Activated CD8-positive, alpha-beta T cell treated with anti-CD3 and anti-CD28 coated beads for 36 hours (primary cell): Measurements from ENCODE around the gene KIF6. TPM values are rescaled to one million over a fixed set of nuclear protein-coding genes. Genes with fewer than 3 reads are reported as not detected.

Experiments used
- ATAC-seq: fragments of 200-7000 bp; cut with Tn5 transposase; one replicate; pipeline ENCODE4 v1.10.0; 2021; ENCODE audit warnings: mild to moderate bottlenecking, moderate library complexity
- CTCF ChIA-PET: fragments of 350-600 bp; sonication (Branson Sonifier 250); formaldehyde crosslinking; loops from one replicate; lab custom pipeline; 2021; ENCODE audit warnings: antibody characterized with exemption; lab: Charles Lee
- POLR2A ChIA-PET: fragments of 350-600 bp; sonication (Branson Sonifier 250); formaldehyde crosslinking; loops from one replicate; lab custom pipeline; 2021; ENCODE audit warnings: antibody characterized with exemption; lab: Charles Lee
- DNase-seq: peaks from one replicate; pipeline ENCODE4 v3.0.0-alpha.2; 2020
- H3K27ac Mint-ChIP-seq: one replicate; pipeline ENCODE4 v1.8.0; 2021; ENCODE audit warnings: mild to moderate bottlenecking, mixed read lengths
- H3K27me3 Mint-ChIP-seq: one replicate; pipeline ENCODE4 v1.8.0; 2021; ENCODE audit warnings: mixed read lengths
- H3K36me3 Mint-ChIP-seq: one replicate; pipeline ENCODE4 v1.8.0; 2021; ENCODE audit warnings: low read depth, mixed read lengths
- H3K4me1 Mint-ChIP-seq: one replicate; pipeline ENCODE4 v1.8.0; 2021; ENCODE audit warnings: low read depth, mixed read lengths
- H3K4me3 Mint-ChIP-seq: one replicate; pipeline ENCODE4 v1.8.0; 2021; ENCODE audit warnings: mild to moderate bottlenecking, moderate library complexity, mixed read lengths
- H3K9me3 Mint-ChIP-seq: one replicate; pipeline ENCODE4 v1.8.0; 2021; ENCODE audit warnings: mixed read lengths
- CTCF ChIP-seq: fragments of 200-600 bp; IDR thresholded peaks from one replicate; pipeline ENCODE4 v1.8.0; 2022; ENCODE audit warnings: antibody characterized with exemption, mild to moderate bottlenecking
- intact Hi-C: fragments of 100-400 bp; cut with micrococcal nuclease; formaldehyde crosslinking; loops from one replicate; pipeline ENCODE4 v1.10.0; 2022
- total RNA-seq, 2 experiments: library from RNA; stranded (reverse); gene quantifications; one replicate each; pipeline ENCODE4 v1.2.3, GENCODE V29; 2021

Gene KIF6
- total RNA-seq, 2 experiments from 2014 or later = 0.13 to 0.14 TPM

DNA sequence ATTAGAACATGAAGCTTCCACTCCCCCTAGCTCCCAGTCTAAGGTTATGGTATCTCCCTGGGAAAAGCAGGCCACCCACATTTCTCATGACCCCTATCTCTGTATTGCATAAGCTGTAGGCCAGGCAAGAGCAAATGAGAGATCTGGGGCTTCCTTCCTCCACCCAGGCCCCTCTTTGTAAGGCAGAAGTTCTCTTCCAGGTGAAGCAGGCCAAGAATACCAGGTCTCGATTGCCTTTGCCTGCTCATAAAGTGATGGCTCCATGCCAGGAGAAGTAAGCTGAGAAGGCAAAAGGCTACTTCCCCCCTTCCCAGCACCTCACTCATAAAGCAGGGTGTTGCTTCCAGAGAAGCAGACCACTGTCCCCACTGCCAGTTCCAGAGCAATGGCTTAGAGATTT, 258.6 kb downstream of the KIF6 start:
- H3K4me1 Mint-ChIP-seq = peaks cover 2% of the 10 kb centered on the region
- no peak for TF ChIP-seq CTCF
- H3K27me3 Mint-ChIP-seq = peaks cover 4% of the 10 kb centered on the region
- H3K36me3 Mint-ChIP-seq = no peaks in the 10 kb centered on the region
- ATAC-seq (no peak), DNase-seq (no peak)
- H3K27ac Mint-ChIP-seq = no peak overlapping the region
- no peak overlapping the region for H3K4me3 Mint-ChIP-seq
- peaks cover 2% of the 10 kb centered on the region for H3K9me3 Mint-ChIP-seq
- ChIA-PET POLR2A (no interaction called here), CTCF (no interaction called here)
- intact Hi-C loops = no loop called here

DNA sequence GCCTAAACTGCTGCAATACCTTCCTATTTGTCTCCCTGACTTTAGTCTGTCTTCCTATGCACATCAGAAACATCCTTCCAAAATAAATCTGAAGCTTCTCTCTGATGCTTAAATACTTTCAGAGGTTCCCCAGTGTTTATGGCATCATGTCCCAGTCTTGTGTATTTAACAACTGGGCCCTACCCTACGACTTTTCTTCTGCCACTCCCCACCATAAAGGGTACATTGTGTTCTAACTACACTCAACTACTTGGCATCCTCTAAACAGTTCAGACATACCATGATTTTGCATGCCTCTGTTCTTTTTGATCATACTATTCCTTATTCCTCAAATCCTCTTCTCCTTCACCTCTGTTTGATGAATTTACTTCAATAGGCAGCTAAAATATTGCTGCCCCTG, 259.7 kb downstream of the KIF6 start:
- no peak for DNase-seq
- TF ChIP-seq CTCF = no peak
- POLR2A ChIA-PET = no interaction called here
- Mint-ChIP-seq H3K27me3 (peaks cover 4% of the 10 kb centered on the region), H3K4me3 (no peak overlapping the region), H3K27ac (no peak overlapping the region), H3K9me3 (peaks cover 2% of the 10 kb centered on the region), H3K36me3 (no peaks in the 10 kb centered on the region), H3K4me1 (no peaks in the 10 kb centered on the region)
- intact Hi-C loops = no loop called here
- CTCF ChIA-PET = no interaction called here
- ATAC-seq = no peak

DNA sequence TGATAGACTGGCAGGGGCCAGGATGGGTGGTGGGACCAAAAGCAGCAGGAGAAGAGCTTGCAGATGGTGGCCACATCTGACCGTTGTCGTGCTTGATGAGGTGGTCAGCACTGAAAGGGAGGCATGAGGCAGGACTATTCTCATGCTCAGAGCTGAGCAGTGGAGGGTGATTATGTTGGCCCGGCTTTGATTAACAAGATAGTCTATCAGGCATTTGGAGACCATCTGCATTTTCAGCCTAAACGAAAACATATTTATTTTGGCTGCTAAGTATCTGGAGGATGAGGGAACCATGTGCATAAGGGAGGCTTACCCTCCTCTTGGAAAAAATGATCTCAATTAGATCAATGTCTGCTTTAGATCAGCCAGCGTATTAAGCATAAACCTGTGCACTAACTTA, 261.1 kb downstream of the KIF6 start:
- no peak for DNase-seq
- no peak for TF ChIP-seq CTCF
- intact Hi-C loops = no loop called here
- ChIA-PET POLR2A (no interaction called here), CTCF (no interaction called here)
- H3K27me3 Mint-ChIP-seq = peaks cover 4% of the 10 kb centered on the region
- H3K36me3 Mint-ChIP-seq = no peaks in the 10 kb centered on the region
- H3K9me3 Mint-ChIP-seq = peaks cover 2% of the 10 kb centered on the region
- no peak for ATAC-seq
- H3K4me1 Mint-ChIP-seq = no peaks in the 10 kb centered on the region
- no peak overlapping the region for H3K4me3 Mint-ChIP-seq
- no peak overlapping the region for H3K27ac Mint-ChIP-seq

DNA sequence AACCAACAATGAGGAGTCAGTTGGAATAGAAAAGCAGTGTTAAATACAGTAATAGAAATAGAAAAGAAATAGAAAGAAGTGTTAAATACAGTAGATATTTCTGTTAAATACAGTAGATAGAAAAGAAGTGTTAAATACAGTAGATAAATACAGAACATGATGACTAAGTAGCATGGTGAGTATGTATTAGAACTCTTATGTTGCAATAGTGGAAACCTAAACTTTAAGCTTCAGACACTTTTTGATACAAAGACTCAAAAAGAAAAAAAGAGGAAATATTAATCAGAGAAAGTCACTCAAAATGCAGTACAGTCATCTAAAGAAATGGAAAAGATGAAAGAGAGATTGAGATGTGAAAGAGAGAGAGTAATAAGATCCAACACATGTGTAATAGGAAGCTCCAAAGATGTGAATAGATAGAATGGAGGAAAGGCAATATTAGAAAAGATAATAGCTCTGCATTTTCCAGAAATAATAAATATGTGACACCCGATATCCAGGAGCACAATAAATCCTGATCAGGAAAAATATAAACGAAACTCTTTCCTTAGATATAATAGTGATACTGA, 271.2 kb downstream of the KIF6 start:
- H3K27ac Mint-ChIP-seq = no peak overlapping the region
- CTCF ChIA-PET = no interaction called here

DNA sequence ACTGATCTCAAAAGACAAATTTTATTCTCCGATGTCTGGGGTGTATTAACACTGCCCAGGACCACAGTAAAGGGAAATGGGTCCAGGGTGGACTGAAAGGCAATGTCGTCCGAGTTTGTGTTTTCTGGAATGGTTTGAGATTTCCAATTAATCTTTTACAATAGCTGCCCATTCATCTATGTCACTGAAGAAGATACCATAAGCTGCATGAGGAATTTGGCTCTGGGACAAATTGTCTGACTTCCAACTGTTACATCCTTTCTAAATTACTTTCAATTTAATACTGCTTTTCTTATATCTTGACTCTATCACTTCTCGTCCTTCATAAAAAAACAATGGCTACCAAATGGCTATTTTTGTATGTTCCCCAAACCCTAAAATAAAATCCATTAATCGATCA, 272.0 kb downstream of the KIF6 start:
- H3K27me3 Mint-ChIP-seq = peaks cover 24% of the 10 kb centered on the region
- intact Hi-C loops = no loop called here
- POLR2A ChIA-PET = no interaction called here
- H3K27ac Mint-ChIP-seq = no peak overlapping the region
- H3K4me1 Mint-ChIP-seq = no peaks in the 10 kb centered on the region
- DNase-seq = no peak
- H3K36me3 Mint-ChIP-seq = no peaks in the 10 kb centered on the region
- ATAC-seq = no peak
- H3K9me3 Mint-ChIP-seq = peaks cover 4% of the 10 kb centered on the region
- TF ChIP-seq CTCF = no peak
- H3K4me3 Mint-ChIP-seq = no peak overlapping the region
- CTCF ChIA-PET = no interaction called here

More for the DNA sequence above, 271.2 kb downstream of the KIF6 start:
- ATAC-seq = no peak
- Mint-ChIP-seq H3K27me3 (peaks cover 17% of the 10 kb centered on the region), H3K4me1 (no peaks in the 10 kb centered on the region), H3K4me3 (no peak overlapping the region), H3K9me3 (peaks cover 4% of the 10 kb centered on the region), H3K36me3 (no peaks in the 10 kb centered on the region)
- POLR2A ChIA-PET = no interaction called here
- TF ChIP-seq CTCF = no peak
- intact Hi-C loops = no loop called here
- DNase-seq = no peak
